22Rv1 (cell line): ENCODE data around the gene STARD9.

Experiments used
- CTCF ChIP-seq: fragments of 450-650 bp; IDR thresholded peaks from 2 replicates; pipeline ENCODE4 v1.5.1; 2017; ENCODE audit warnings: mild to moderate bottlenecking
- ZFX ChIP-seq: fragments of 450-650 bp; IDR thresholded peaks from 2 replicates; pipeline ENCODE4 v1.6.1; 2017; ENCODE audit warnings: antibody characterized with exemption, borderline replicate concordance

GRCh38 chr15:42650208-42651066, 75.0 kb downstream of the STARD9 start:
- peak; percentile 88 for TF ChIP-seq CTCF
- no peak for TF ChIP-seq ZFX
